ENCODE measurements around the gene CYB561D1. TPM values are rescaled to one million over a fixed set of nuclear protein-coding genes. Genes with fewer than 3 reads are reported as not detected.

CYB561D1 gene
- total RNA-seq, 2 experiments from 2014 or later, result 7.0 to 9.5 TPM

- Mint-ChIP-seq H3K4me1 (ENCODE audit: low read depth) (peaks cover 26% of the 10 kb centered on the region), H3K27me3 (no peaks in the 10 kb centered on the region), H3K27ac (no peak overlapping the region), H3K4me3 (no peak overlapping the region), H3K9me3 (no peaks in the 10 kb centered on the region), H3K36me3 (ENCODE audit: low read depth) (peaks cover 7% of the 10 kb centered on the region)
- ChIA-PET POLR2A (interaction anchor here (1.0 to 1.8 kb wide), 2 partner anchors 9 to 18 kb away, joined by 5 read pairs; no protein-coding TSS in a partner anchor), CTCF (interaction anchor here (1.0 to 40.7 kb wide), 3 partner anchors 15 to 63 kb away, joined by 3 to 1390 read pairs (median 152); partner anchors contain the start of gene GPR61)
- intact Hi-C loops (cut with micrococcal nuclease), result no loop called here
- TF ChIP-seq, protein P1, sequence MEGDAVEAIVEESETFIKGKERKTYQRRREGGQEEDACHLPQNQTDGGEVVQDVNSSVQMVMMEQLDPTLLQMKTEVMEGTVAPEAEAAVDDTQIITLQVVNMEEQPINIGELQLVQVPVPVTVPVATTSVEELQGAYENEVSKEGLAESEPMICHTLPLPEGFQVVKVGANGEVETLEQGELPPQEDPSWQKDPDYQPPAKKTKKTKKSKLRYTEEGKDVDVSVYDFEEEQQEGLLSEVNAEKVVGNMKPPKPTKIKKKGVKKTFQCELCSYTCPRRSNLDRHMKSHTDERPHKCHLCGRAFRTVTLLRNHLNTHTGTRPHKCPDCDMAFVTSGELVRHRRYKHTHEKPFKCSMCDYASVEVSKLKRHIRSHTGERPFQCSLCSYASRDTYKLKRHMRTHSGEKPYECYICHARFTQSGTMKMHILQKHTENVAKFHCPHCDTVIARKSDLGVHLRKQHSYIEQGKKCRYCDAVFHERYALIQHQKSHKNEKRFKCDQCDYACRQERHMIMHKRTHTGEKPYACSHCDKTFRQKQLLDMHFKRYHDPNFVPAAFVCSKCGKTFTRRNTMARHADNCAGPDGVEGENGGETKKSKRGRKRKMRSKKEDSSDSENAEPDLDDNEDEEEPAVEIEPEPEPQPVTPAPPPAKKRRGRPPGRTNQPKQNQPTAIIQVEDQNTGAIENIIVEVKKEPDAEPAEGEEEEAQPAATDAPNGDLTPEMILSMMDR (IDR thresholded peaks at IDR 0.05), result no peak
- DNase-seq (no peak), ATAC-seq (no peak)
Observed at GRCh38 chr1:109488201-109488600, 5.7 kb upstream of the CYB561D1 start.

- POLR2A ChIA-PET, result interaction anchor here (1.0 to 1.8 kb wide), 2 partner anchors 8 to 17 kb away, joined by 5 read pairs; no protein-coding TSS in a partner anchor
- Mint-ChIP-seq H3K36me3 (ENCODE audit: low read depth) (peaks cover 7% of the 10 kb centered on the region), H3K27ac (no peak overlapping the region)
Observed at GRCh38 chr1:109488696-109489095, 5.2 kb upstream of the CYB561D1 start.

DNA sequence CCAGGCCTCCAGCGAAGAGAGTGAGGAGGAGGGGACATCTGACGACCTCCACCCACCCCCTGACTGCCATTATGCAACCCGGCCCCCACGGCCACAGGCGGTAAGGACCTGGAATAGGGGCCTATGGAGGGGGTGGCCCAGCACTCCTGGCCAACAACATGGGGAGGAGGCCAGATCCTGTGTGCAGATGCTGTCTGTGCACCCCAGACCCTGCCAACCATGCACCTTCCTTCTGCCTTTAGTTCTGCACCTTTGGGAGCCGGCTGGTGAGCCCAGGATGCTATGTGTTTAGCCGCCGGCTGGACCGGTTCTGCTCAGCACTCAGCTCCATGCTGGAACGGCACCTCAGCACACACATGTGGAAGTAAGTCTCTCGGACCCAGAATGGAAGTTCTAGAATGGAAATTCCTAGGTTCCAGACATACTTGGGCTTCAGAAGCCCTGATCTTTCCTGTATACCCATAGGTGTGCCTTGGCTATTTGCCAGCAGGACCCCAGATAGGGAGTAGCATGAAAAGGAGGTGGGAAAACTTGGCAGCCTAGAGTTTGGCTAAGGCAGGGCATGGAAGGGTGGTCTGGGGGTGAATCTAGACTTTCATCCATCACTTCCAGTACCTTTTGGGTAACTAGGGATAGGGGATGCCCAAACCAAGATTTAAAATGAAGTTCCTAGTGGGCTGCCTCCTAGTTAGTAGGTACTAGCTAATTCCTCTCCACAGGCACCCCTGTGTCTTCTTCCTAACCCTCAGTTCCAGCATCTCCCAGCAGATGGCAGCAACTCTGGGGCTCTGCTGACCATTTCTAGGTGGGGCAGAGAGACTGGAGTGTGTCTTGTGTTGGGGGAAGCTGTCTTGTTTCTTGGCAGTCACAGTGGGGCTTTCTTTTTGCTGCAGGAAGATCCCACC, 3.6 kb upstream of the CYB561D1 start:
- ATAC-seq (peak; percentile 35), DNase-seq (peak; percentile 81)
- H3K9me3 Mint-ChIP-seq, result no peaks in the 10 kb centered on the region
- intact Hi-C loops (cut with micrococcal nuclease), result no loop called here
- ChIA-PET POLR2A (interaction anchor here (0.6 to 3.2 kb wide), 4 partner anchors 19 to 78 kb away, joined by 3 to 17 read pairs (median 4); partner anchors contain the start of genes AMIGO1 and PSMA5), CTCF (interaction anchor here (0.6 to 40.7 kb wide), 20 partner anchors 7 to 470 kb away, joined by 3 to 1390 read pairs (median 4); partner anchors contain the start of genes AMIGO1, ATXN7L2, GNAI3 and GPR61)
- H3K27me3 Mint-ChIP-seq, result no peaks in the 10 kb centered on the region
- H3K4me3 Mint-ChIP-seq, result no peak overlapping the region
- H3K27ac Mint-ChIP-seq, result no peak overlapping the region
- peaks cover 24% of the 10 kb centered on the region for H3K4me1 Mint-ChIP-seq (ENCODE audit: low read depth)
- H3K36me3 Mint-ChIP-seq (ENCODE audit: low read depth), result peaks cover 7% of the 10 kb centered on the region
- TF ChIP-seq, protein P1 (IDR thresholded peaks at IDR 0.05), result peak; percentile 53

More at GRCh38 chr1:109488696-109489095, 5.2 kb upstream of the CYB561D1 start:
- CTCF ChIA-PET, result interaction anchor here (1.0 to 40.7 kb wide), 4 partner anchors 14 to 63 kb away, joined by 3 to 1390 read pairs (median 78); partner anchors contain the start of gene GPR61
- TF ChIP-seq, protein P1 (IDR thresholded peaks at IDR 0.05), result no peak
- no peak overlapping the region for H3K4me3 Mint-ChIP-seq
- ATAC-seq (no peak), DNase-seq (no peak)
- H3K4me1 Mint-ChIP-seq (ENCODE audit: low read depth), result peaks cover 26% of the 10 kb centered on the region
- no peaks in the 10 kb centered on the region for H3K9me3 Mint-ChIP-seq
- intact Hi-C loops (cut with micrococcal nuclease), result no loop called here
- no peaks in the 10 kb centered on the region for H3K27me3 Mint-ChIP-seq

DNA sequence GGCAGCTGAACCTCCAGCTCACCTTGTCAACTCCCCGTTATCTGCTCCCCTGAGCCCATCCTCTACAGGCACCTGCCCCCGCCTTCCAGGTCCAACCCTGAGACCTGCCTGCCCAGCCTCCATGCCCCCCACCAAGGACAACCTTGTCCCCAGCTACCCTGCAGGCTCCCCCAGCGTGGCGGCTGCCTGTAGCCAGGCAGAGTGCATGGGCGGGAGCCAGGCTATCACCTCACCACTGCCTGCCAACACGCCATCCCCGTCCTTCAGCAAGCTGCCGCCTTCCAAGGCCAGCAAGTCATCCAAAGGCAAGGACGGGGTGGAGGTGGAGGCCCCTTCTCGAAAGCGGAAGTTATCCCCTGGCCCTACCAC, 3.0 kb upstream of the CYB561D1 start:
- no peaks in the 10 kb centered on the region for H3K9me3 Mint-ChIP-seq
- TF ChIP-seq, protein P1 (IDR thresholded peaks at IDR 0.05), result peak; percentile 7
- H3K4me1 Mint-ChIP-seq (ENCODE audit: low read depth), result peaks cover 27% of the 10 kb centered on the region
- ChIA-PET CTCF (interaction anchor here (1.1 to 40.7 kb wide), 15 partner anchors 7 to 277 kb away, joined by 3 to 1390 read pairs (median 6); partner anchors contain the start of genes AMIGO1, ATXN7L2, GNAI3 and GPR61), POLR2A (interaction anchor here (0.7 to 3.2 kb wide), 3 partner anchors 18 to 65 kb away, joined by 3 to 17 read pairs (median 5); partner anchors contain the start of genes AMIGO1 and PSMA5)
- no peak overlapping the region for H3K27ac Mint-ChIP-seq
- H3K4me3 Mint-ChIP-seq, result no peak overlapping the region
- ATAC-seq (no peak), DNase-seq (no peak)
- no peaks in the 10 kb centered on the region for H3K27me3 Mint-ChIP-seq
- H3K36me3 Mint-ChIP-seq (ENCODE audit: low read depth), result peaks cover 7% of the 10 kb centered on the region
- intact Hi-C loops (cut with micrococcal nuclease), result no loop called here

All from activated CD8-positive, alpha-beta T cell treated with anti-CD3 and anti-CD28 coated beads for 36 hours (primary cell).